CD14-positive monocyte (primary cell): ENCODE measurements around the gene PLXNA2. TPM values are rescaled to one million over a fixed set of nuclear protein-coding genes. Genes with fewer than 3 reads are reported as not detected.

Experiments used
- DNase-seq, 3 donors: peaks; one replicate each; pipeline ENCODE4 v3.0.0-alpha.2; 2011 to 2022
- H2AFZ ChIP-seq: 2 replicates; pipeline ENCODE4 v1.6.0; 2012; ENCODE audit warnings: mild to moderate bottlenecking, low read depth, low read length, inconsistent platforms; ENCODE audit not compliant: insufficient read depth, poor library complexity, severe bottlenecking
- H3K27ac ChIP-seq, 2 donors: 1 replicate in 1 of 2; 2 replicates in 1 of 2; pipeline ENCODE4 v1.5.1; 2012 to 2013; ENCODE audit warnings: low read length in 2 of 2, control low read depth in 1 of 2, inconsistent platforms in 1 of 2, low read depth in 1 of 2, mild to moderate bottlenecking in 1 of 2
- H3K27me3 ChIP-seq, 2 donors: one replicate each; pipeline versions ENCODE4 v1.6.0 to v1.6.1; 2011 to 2013; ENCODE audit warnings: low read length in 2 of 2; ENCODE audit not compliant: control insufficient read depth in 2 of 2, insufficient read depth in 2 of 2
- H3K36me3 ChIP-seq, 2 donors: replicated peaks in 1 of 2; 1 replicate in 1 of 2; 2 replicates in 1 of 2; pipeline versions ENCODE4 v1.5.1 to v1.6.1; 2012 to 2013; ENCODE audit warnings: low read length in 2 of 2, control low read depth in 1 of 2, inconsistent platforms in 1 of 2, mild to moderate bottlenecking in 1 of 2; ENCODE audit not compliant: insufficient read depth in 2 of 2, control insufficient read depth in 1 of 2
- H3K4me1 ChIP-seq, 2 donors: 1 replicate in 1 of 2; 2 replicates in 1 of 2; pipeline versions ENCODE4 v1.5.1 to v1.6.1; 2012 to 2013; ENCODE audit warnings: low read length in 2 of 2, control low read depth in 1 of 2, inconsistent platforms in 1 of 2, mild to moderate bottlenecking in 1 of 2, moderate library complexity in 1 of 2; ENCODE audit not compliant: insufficient read depth in 2 of 2, control insufficient read depth in 1 of 2
- H3K4me2 ChIP-seq: replicated peaks from 2 replicates; pipeline ENCODE3; 2012; ENCODE audit warnings: low read length, moderate library complexity, mild to moderate bottlenecking; ENCODE audit not compliant: poor library complexity, severe bottlenecking; ENCODE audit errors: extremely low read depth
- H3K4me3 ChIP-seq, 3 experiments: fragments of 200-600 bp in 1 of 3; sonication (generic) in 1 of 3; replicated peaks in 1 of 3; 1 replicate in 2 of 3; 2 replicates in 1 of 3; pipeline ENCODE4 v1.5.1; 2011 to 2013; ENCODE audit warnings: low read length in 3 of 3, mild to moderate bottlenecking in 3 of 3, control low read depth in 2 of 3, low read depth in 2 of 3, inconsistent platforms in 1 of 3, moderate library complexity in 1 of 3
- H3K79me2 ChIP-seq: 2 replicates; pipeline ENCODE4 v1.6.0; 2012; ENCODE audit warnings: mild to moderate bottlenecking, control low read depth, inconsistent platforms, low read length, moderate library complexity; ENCODE audit not compliant: insufficient read depth
- H3K9ac ChIP-seq: 2 replicates; pipeline ENCODE4 v1.6.0; 2017; ENCODE audit warnings: low read length, mild to moderate bottlenecking; ENCODE audit not compliant: insufficient read depth, poor library complexity, severe bottlenecking
- H3K9me3 ChIP-seq, 2 donors: replicated peaks in 1 of 2; 1 replicate in 1 of 2; 2 replicates in 1 of 2; pipeline versions ENCODE4 v1.5.1 to v1.6.1; 2012 to 2013; ENCODE audit warnings: low read length in 2 of 2, control low read depth in 1 of 2; ENCODE audit not compliant: control insufficient read depth in 1 of 2, insufficient read depth in 1 of 2
- H4K20me1 ChIP-seq: 2 replicates; pipeline ENCODE4 v1.6.0; 2012; ENCODE audit warnings: mild to moderate bottlenecking, low read length, control low read depth, moderate library complexity; ENCODE audit not compliant: insufficient read depth
- H3K27ac Mint-ChIP-seq, 7 donors: one replicate each; pipeline ENCODE4 v1.8.0; 2020; ENCODE audit warnings: mild to moderate bottlenecking in 7 of 7, mixed read lengths in 7 of 7, moderate library complexity in 6 of 7, inconsistent platforms in 2 of 7
- H3K27me3 Mint-ChIP-seq, 3 donors: one replicate each; pipeline ENCODE4 v1.8.0; 2021 to 2022; ENCODE audit warnings: low read depth in 3 of 3, mild to moderate bottlenecking in 3 of 3, mixed read lengths in 3 of 3, moderate library complexity in 3 of 3, inconsistent platforms in 1 of 3
- H3K36me3 Mint-ChIP-seq, 2 donors: one replicate each; pipeline ENCODE4 v1.8.0; 2020; ENCODE audit warnings: mixed read lengths in 2 of 2, inconsistent platforms in 1 of 2, mild to moderate bottlenecking in 1 of 2
- H3K4me1 Mint-ChIP-seq: one replicate; pipeline ENCODE4 v1.8.0; 2020; ENCODE audit warnings: mild to moderate bottlenecking, mixed read lengths
- H3K4me3 Mint-ChIP-seq, 2 donors: one replicate each; pipeline ENCODE4 v1.8.0; 2020; ENCODE audit warnings: mild to moderate bottlenecking in 2 of 2, mixed read lengths in 2 of 2, moderate library complexity in 1 of 2
- H3K9me3 Mint-ChIP-seq, 7 donors: one replicate each; pipeline ENCODE4 v1.8.0; 2020 to 2022; ENCODE audit warnings: mixed read lengths in 7 of 7, mild to moderate bottlenecking in 6 of 7, moderate library complexity in 6 of 7, inconsistent platforms in 2 of 7
- CTCF ChIP-seq: fragments of 200-600 bp; IDR thresholded peaks from one replicate; pipeline ENCODE4 v1.8.0; 2022; ENCODE audit warnings: antibody characterized with exemption, mild to moderate bottlenecking
- WGBS: methylation state at CpG from one replicate; pipeline ENCODE4 v1.1.5; 2013; ENCODE audit warnings: missing lambda C conversion rate; ENCODE audit not compliant: insufficient coverage; 5-methylcytosine and 5-hydroxymethylcytosine counted together
- intact Hi-C, 2 donors: fragments of 100-400 bp; cut with micrococcal nuclease; formaldehyde crosslinking; loops; one replicate each; pipeline versions ENCODE4 v1.15.0 to v1.15.1; 2023
- polyA plus RNA-seq, 3 donors: library from polyadenylated mRNA; depleted of rRNA in 1 of 3; unstranded in 2 of 3; stranded (reverse) in 1 of 3; fragments of 300-500 nt in 2 of 3; fragments of >200 nt in 1 of 3; fragmentation: Illumina TruSeq in 2 of 3; gene quantifications; 1 replicate in 2 of 3; 2 replicates in 1 of 3; pipeline ENCODE4 v1.2.3, GENCODE V29; 2012 to 2021

Gene PLXNA2
- polyA plus RNA-seq, 3 donors, result 0.75 to 2.1 (median 1.1) TPM

- no peak overlapping the region for H3K9ac ChIP-seq
- H3K27me3 Mint-ChIP-seq, result peaks cover 8 to 25% (median 12%) of the 10 kb centered on the region in 3 donors
Observed at GRCh38 chr1:208265525-208265924, 21.3 kb upstream of the PLXNA2 start.

GRCh38 chr1:208265122-208265469 lies 20.9 kb upstream of the PLXNA2 start:
- Histone ChIP-seq H3K79me2 (no peaks in the 10 kb centered on the region), H3K4me3 (no peak overlapping the region), H3K36me3 (no peaks in the 10 kb centered on the region), H3K9ac (no peak overlapping the region), H3K27ac (no peak overlapping the region), H3K27me3 (peaks cover 0 to 7% of the 10 kb centered on the region in 2 donors), H2AFZ (no peak overlapping the region), H3K9me3 (peaks cover 0 to 3% of the 10 kb centered on the region in 2 donors), H3K4me1 (no peaks in the 10 kb centered on the region), H4K20me1 (no peaks in the 10 kb centered on the region), H3K4me2 (no peak overlapping the region)
- Mint-ChIP-seq H3K4me3 (no peak overlapping the region), H3K9me3 (peaks cover 0 to 4% (median 2%) of the 10 kb centered on the region in 7 donors), H3K27ac (no peak overlapping the region), H3K4me1 (no peaks in the 10 kb centered on the region), H3K36me3 (no peaks in the 10 kb centered on the region), H3K27me3 (peaks cover 8 to 24% (median 12%) of the 10 kb centered on the region in 3 donors)
- no CpG with 5 or more reads among the region's 2 CpGs for WGBS
- DNase-seq, result no peak
- intact Hi-C loops, result no loop called here
- no peak for TF ChIP-seq CTCF

More at GRCh38 chr1:208265525-208265924, 21.3 kb upstream of the PLXNA2 start:
- Histone ChIP-seq H3K4me3 (no peak overlapping the region), H3K27ac (no peak overlapping the region), H3K36me3 (no peaks in the 10 kb centered on the region), H3K4me1 (no peaks in the 10 kb centered on the region), H3K4me2 (no peak overlapping the region), H3K27me3 (peaks cover 0 to 7% of the 10 kb centered on the region in 2 donors), H4K20me1 (no peaks in the 10 kb centered on the region), H3K9me3 (no peaks in the 10 kb centered on the region), H3K79me2 (no peaks in the 10 kb centered on the region), H2AFZ (no peak overlapping the region)
- H3K4me1 Mint-ChIP-seq, result no peaks in the 10 kb centered on the region
- TF ChIP-seq CTCF, result no peak
- intact Hi-C loops, result no loop called here
- H3K27ac Mint-ChIP-seq, result no peak overlapping the region
- no peak for DNase-seq
- H3K4me3 Mint-ChIP-seq, result no peak overlapping the region
- no peaks in the 10 kb centered on the region for H3K36me3 Mint-ChIP-seq
- 100% methylated on average over 1 of the region's 3 CpGs for WGBS
- peaks cover 0 to 2% (median 0%) of the 10 kb centered on the region in 7 donors for H3K9me3 Mint-ChIP-seq
